Measurements from ENCODE around the gene SRD5A3.

The SRD5A3 gene

GRCh38 chr4:55409468-55410171 is 63.6 kb downstream of the SRD5A3 start:
- no peak for DNase-seq (ENCODE audit: low read depth)

DNA sequence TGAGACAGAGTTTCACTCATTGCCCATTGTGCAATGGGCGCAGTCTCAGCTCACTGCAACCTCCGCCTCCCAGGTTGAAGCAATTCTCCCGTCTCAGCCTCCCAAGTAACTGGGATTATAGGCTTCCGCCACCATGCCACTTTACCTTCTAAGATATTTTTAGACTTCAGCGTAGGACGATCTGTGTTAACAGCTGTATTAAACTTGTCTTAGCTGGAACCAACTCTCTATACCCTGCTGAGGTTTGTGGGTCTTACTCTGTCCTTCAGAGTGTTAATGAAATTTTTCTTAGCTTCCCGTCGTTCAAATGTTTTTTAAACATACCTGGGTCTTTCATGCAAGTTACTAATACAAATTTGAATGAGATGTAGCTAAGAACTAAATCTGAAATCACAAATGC is 64.4 kb downstream of the SRD5A3 start:
- no peak for DNase-seq (ENCODE audit: low read depth)

- DNase-seq (ENCODE audit: low read depth): no peak
Observed at GRCh38 chr4:55411621-55412020, 65.6 kb downstream of the SRD5A3 start.

DNA sequence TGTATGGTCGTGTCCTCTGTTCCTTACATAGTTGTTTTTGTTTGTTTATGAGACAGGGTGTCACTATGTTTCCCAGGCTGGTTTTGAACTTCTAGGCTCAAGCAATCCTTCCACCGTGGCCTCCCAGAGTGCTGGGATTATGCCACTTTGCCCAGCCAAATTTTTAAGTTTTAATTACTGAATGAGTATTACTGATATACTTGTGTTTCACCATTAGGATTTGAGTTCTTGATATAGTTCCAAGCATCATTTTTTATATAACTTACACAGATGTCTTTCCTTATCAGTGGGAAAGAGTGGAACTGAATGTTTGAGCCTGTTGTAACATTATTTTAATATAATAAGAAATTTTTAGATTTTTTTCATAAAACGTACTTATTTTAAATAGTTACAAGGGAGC is 70.1 kb downstream of the SRD5A3 start:
- DNase-seq (ENCODE audit: low read depth): no peak

Data from activated T-cell treated with anti-CD3 and anti-CD28 coated beads for 1 hour (primary cell).